Right ventricle myocardium inferior (tissue), 1 donor: ENCODE data around the gene SGTA. TPM values are rescaled to one million over a fixed set of nuclear protein-coding genes. Genes with fewer than 3 reads are reported as not detected.

Experiments
- total RNA-seq: library from RNA; stranded (reverse); fragmentation: NEBNext Ultra II Directional; extraction: Animal tissue kit (Norgen Biotek cat#: 25700); gene quantifications from one replicate; pipeline ENCODE4 v1.2.1, GENCODE V29; 2021
- donor health status: DM: no; HTN: yes; CAD: no; lungs with severe emphysema.

SGTA gene
- total RNA-seq, 1 donor from 2014 or later, result 64.3 TPM

Other genes with a start within 250 kb of the SGTA start
- gene GNG7, start 80.6 kb downstream of the SGTA start, total RNA-seq, result 26.7 TPM
- gene DIRAS1, start 61.9 kb downstream of the SGTA start, total RNA-seq, result 200 TPM
- 24.5 TPM for gene SLC39A3, start 43.3 kb downstream of the SGTA start, total RNA-seq
- 54.8 TPM for gene THOP1, start 2.2 kb upstream of the SGTA start, total RNA-seq
- 3.7 TPM for gene ZNF554, start 36.6 kb upstream of the SGTA start, total RNA-seq
- gene ZNF555, start 58.2 kb upstream of the SGTA start, total RNA-seq, result 8.9 TPM
- not detected for gene ZNF556, start 84.1 kb upstream of the SGTA start, total RNA-seq
- 5.1 TPM for gene ZNF57, start 117.7 kb upstream of the SGTA start, total RNA-seq
- gene ZNF77, start 161.7 kb upstream of the SGTA start, total RNA-seq, result 2.6 TPM
- gene TLE6, start 194.3 kb upstream of the SGTA start, total RNA-seq, result 1.1 TPM
- 58.6 TPM for gene TLE2, start 246.0 kb upstream of the SGTA start, total RNA-seq